Measurements from ENCODE around the gene CYBB.

The CYBB gene

GRCh38 chrX:37786624-37787422, 7.0 kb downstream of the CYBB start:
- DNase-seq = no peak

DNA sequence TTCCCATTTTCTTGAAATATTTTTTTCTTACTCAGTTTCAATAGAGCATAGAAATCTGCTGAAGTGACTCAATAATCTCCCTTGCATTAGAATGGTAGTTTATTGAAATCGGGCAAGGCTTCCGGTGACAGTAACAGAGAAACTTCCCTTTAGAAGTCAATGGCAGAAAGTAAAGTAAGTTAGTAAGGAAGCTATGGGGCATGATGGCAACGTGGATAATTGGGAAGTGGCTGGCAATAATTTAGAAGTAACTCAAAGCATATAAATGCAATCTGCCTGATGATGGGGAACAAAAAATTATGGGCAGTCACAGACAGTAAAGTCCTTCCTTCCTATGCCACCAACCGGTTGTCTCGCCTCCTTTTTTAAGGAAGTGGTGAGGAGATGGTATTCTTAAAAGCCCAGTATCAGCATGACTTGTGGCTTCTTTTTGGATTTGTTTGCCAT, 7.6 kb downstream of the CYBB start:
- no peak for DNase-seq

DNA sequence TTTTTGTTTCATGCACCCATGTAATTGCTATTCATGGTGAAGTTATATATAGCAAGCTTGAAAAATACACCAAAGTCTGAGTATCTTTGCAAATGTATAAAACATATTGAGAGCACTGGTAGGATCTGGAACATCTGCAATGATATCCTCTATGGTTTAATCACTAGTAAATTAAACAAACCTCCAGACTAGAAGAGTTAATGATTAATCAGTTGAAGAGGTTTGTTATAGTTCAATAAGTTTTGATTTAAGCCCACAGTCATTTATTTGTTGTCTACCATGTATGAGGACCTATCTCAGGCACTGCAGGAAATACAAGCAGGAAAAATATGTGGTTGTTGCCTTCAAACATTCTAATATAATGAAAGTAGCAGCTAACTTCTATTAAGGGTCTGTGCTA, 16.5 kb downstream of the CYBB start:
- no peak for DNase-seq

GRCh38 chrX:37796805-37797204, 16.9 kb downstream of the CYBB start:
- no peak for DNase-seq

- no peak for DNase-seq
These were observed 20.1 kb downstream of the CYBB start for GRCh38 chrX:37799936-37800335.

DNA sequence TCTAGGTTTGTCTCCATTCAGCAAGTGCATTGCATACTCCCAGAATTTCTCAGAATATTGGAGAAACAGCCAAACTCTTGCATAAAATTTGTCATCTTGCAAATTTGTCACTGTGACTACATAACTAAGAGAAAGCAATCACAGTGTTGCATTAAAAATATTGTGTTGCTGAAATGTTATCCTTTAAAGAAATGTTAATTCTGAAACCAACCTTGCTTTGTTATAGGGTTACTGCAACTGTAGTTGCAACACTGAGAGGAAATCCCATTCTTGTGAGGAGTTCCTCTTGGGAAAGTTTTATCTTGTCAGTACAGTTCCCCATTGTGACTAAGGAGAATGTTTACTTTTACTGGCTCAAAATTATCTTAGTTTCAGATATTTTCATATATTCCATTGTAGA, 20.9 kb downstream of the CYBB start:
- no peak for DNase-seq

GRCh38 chrX:37802028-37802427, 22.2 kb downstream of the CYBB start:
- DNase-seq = no peak

DNA sequence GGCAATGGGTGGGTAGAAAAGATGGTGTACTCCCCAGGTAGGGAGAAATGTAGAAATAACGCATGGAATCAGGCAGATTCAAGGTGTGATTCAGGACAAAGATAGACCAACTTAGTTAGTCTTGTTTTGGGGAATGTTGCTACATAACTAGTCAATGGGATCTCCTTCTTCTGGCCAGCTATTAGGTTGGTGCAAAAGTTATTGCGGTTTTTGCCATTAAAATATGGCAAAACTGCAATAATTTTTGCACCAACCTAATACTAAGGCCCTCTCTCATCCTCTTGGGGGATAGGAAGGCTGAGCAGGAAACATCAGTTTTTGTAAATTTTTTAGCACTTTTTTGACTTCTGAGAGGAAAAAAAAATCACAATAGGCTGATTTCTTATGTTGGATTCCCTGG, 23.2 kb downstream of the CYBB start:
- DNase-seq = no peak

DNA sequence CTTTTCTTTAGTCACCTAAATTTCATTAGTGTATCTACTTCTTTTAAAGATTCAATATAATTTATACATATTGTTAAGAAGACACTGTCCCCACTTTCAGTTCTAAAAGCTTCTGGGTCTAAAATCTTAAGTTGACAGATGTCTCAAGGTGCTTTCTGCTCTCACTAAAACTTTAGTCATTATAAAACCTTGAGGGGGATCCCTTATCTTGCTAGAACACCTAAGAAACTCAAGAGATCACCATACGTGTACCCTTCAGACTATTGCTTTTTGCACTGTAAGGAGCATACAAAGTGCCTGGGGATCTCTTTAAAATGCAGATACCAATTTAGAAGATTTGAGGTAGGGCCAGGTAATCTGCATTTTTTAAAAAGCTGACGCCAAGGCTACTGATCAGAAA, 30.1 kb downstream of the CYBB start:
- no peak for DNase-seq

GRCh38 chrX:37812110-37812509, 32.3 kb downstream of the CYBB start:
- DNase-seq = no peak

- DNase-seq = no peak
These were observed 33.7 kb downstream of the CYBB start for GRCh38 chrX:37813570-37813969.

- no peak for DNase-seq
These were observed 35.5 kb downstream of the CYBB start for GRCh38 chrX:37815366-37815765.

GRCh38 chrX:37816766-37817165, 36.9 kb downstream of the CYBB start:
- DNase-seq = no peak

DNA sequence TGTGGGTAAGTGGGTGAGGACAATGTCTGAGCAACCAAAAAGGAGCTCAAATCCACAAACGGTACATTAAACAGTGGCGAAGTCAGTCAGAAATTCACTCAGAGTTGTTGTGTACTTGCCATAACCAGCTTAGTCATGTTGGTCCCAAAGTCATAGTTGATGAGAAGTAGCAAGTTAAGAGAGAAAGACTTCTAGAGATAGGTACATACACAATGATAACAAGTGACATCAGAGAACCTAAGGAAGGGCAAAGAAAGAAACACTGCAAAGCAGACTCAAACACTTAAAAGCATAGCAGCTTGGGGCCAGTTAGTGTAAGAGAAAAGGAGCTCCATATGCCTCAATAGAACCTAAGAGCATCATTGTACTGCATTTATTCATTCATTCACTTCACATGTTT, 37.3 kb downstream of the CYBB start:
- DNase-seq = no peak

DNA sequence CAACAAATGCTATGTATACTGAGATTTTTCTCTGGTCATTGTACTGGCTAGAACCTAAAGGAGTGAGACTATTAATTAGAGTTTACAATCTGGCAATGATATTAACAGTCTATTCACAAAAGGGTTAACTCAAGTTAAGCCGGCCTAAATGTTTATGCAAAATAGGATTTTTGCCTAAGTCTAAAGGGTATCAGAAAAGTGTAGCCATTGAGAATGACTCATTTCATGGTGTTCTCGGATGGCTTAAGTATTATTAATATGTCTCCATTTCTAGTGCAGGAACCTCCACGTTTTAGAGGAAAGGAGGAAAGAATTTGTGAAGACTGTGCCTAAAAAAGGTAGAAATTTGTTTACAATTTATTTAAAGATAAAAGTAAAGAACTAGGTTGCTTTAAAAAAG, 37.7 kb downstream of the CYBB start:
- no peak for DNase-seq

DNA sequence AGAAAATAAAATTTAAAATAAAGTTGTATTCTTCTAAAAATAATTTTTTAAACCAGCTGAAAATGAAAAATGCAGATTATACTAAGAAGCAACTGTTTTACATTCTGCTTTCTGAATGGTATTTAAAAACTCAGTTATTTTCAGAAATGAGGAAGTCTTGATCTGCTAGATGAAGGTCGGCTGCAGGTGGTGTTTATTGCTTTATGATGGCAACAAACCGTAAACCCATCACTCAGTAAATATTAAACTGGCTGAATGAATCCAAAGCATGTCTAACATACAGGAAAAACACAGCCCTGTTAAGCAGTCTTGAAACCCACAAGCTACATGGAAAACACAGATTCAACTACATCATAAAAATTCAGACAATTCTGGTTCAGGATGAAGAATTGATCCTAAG, 38.2 kb downstream of the CYBB start:
- no peak for DNase-seq

DNA sequence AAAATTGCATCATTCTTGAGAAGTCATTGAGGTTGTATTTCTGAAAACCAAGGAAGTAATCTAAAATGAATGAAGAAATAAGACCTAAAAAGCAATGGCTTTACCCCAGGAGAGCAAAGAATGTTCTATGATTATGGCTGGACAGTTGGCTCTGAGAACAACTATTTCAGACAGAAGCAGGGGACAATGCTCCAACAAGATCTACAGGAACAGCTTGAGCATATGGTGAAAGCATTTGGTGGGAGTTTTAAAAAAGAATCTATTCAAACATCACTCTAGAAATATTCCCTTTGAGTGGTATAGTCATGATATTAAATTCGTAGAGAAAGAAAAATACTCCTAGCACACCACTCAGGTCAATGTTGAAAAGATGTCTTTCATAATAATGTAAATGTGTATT, 40.8 kb downstream of the CYBB start:
- no peak for DNase-seq

- DNase-seq = no peak
These were observed 44.8 kb downstream of the CYBB start for GRCh38 chrX:37824491-37825214.

GRCh38 chrX:37825215-37825842, 45.5 kb downstream of the CYBB start:
- DNase-seq = peak; percentile 7

DNA sequence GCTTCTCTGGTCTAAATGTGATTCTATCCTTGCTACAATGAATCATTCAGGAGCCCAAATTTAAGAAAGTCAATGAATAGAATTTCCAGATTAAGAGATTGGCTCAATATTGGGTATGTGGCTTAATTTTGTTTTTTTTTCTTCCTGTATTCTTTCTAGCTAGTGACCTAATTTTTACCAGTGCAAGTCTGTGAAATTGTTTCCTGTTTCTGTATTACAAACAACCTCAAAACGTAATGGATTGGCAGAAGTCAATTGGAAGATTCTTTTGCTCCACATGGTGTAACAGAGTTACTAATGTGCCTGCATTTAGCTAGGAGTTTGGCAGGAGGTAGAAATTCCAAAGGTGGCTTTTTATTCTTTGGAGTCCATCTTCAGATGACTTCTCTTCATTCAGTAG, 49.9 kb downstream of the CYBB start:
- no peak for DNase-seq

DNA sequence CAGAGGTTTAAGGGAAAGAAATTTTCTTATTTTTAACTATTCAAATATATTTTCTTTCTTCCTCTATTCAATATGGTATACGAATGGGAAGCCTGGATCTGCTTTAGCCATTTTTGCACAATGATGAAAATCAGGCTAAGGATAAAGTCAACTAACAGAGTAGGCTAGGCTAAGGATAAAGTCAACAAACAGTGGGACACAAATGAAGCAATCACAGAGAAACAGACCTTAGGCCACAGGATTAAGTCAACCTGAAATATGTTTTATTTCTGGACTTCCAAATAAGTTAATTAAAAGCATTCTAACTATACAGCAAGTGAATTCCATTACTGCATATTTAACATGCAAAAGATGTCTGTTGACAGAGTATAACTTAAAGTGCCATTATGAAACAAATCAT, 50.5 kb downstream of the CYBB start:
- no peak for DNase-seq

DNA sequence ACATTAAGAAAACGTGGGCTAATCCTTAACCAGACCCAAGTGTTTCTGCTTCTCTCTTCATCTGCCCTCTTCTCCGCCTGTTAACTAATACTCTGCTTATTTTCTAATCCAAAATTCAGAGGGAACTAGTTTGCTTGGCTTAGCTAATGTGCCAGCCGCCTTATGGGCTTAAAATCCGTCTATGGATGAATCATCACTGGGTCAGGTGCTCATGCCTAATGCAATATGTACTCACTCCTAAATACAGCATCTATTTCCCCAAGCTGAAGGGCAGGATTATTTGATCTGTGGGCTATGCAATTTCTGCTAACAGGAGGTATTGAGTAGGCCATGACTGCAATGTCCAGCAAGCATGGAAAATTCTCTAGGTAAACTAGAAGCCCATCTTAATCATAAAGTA, 55.1 kb downstream of the CYBB start:
- DNase-seq = no peak

DNA sequence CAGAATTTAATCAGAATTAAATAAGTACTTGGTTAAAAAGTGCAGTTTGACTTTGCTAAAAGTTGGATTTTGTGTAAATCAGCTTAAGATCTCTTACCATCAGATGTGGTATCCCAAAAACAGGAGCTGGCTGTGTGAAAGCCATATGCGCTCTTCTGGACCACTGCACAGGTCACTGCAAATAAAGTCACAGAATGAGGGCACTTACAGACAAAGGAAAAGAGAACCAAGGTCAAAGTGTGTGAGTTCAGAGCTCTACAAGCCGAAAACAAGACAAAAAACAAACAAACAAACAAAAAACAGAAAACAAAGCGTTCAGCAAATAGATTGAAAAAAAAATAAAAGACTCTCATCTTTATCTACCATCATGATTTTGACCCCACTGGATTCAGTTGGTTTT, 61.1 kb downstream of the CYBB start:
- no peak for DNase-seq

DNA sequence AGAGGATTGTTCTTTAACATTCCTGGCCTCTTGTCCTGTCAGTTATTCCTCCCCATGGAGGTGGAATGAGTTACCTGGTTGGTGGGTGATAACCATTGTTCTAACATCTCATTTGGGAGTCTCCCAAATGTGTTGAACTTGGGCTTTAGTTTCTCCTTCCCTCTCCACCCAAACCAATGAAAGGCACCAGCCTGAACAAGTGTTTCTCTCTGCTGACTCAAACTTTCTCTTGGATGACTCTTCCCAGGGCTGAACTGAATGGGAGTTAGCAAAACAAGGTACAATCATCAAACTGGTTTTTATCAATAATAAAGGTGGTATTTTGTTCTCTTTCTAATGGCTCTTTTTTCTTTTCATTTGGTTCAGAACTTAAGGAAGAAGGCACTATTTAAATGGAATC, 64.8 kb downstream of the CYBB start:
- no peak for DNase-seq

All from NCI-H146 (cell line).